Embryonic facial prominence (tissue), 1 donor: Measurements from ENCODE around the gene NCBP2.

Experiments
- DNase-seq: peaks from one replicate; pipeline ENCODE4 v3.0.0-alpha.2; 2016; ENCODE audit errors: extremely low spot score

Gene NCBP2

DNA sequence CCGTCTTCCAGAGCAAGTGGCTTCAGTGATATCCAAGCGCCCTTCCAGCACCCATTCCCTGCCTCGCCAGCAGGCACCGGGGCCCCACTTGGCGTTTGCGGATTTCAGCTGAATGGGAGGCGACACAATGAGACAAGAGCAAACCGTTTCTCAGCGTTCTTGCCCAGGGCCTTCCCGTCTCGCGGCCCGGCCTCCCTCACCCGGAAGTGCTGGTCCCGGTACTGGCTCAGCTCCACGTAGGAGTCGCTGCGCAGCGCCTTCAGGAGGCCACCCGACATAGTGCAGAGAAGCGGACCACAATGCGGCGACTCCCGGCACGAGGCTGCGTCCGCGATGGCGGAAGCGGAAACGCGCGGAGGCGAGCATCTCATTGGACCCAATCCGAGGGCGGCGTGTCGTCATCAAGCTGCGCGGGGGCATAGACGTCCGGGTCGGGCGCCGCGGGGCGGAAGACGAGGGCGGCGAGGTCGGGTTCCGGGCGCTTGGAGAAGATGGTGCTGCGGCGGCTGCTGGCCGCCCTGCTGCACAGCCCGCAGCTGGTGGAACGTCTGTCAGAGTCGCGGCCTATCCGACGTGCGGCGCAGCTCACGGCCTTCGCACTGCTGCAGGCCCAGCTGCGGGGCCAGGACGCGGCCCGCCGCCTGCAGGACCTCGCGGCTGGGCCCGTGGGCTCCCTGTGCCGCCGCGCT is at the start of gene NCBP2:
TSS of gene NCBP2 (minus strand) at position 303 of the 689 bp plus-strand sequence. CDS start at position 278, 25 bp downstream.
- peak; percentile 95 for DNase-seq

- DNase-seq: no peak
These were observed 49.5 kb upstream of the NCBP2 start for GRCh38 chr3:196991581-196992460.

DNA sequence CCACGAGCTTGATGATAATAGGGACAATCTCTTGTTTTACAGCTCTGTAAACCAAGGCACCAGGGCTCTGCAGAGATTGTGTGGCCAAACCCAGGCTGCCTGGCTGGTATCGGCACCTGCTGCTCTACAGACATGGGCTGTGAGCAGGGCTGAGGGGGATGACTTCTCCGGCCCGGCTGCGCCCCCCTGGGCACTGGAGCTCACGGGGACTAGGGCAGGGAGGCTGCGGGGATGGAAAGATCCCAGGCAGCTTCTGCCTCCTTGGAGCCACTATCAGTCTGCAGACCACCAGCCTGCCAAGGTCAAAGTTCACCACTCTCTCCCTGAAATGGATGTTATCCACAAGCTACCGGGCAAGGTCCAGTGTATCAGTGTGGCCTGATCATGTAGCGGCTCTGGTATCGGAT is 48.3 kb upstream of the NCBP2 start:
- DNase-seq: no peak

DNA sequence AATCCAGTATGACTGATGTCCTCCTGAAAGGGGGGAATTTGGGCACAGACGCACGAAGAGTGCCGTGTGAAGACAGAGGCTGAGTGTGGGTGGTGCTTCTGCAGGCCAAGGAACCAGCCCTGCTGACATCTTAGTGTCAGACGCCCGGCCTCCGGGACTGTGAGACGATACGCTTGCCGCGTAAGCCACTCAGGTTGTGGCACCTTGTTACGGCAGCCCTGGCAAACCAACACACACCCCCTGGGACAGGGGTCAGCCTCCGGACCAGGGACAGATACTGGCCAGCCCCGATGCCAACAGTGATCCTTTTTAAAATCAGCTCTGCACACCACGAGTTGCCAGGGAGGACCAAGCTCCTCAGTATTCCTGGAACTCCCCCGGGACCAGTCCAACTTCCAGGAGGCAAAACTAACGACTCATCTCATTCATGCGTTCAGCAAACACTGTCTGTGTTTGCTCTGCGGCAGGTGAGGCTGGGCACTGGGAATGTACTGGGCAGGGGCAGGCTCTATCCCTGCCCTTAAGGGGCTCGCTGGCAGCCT is 47.5 kb upstream of the NCBP2 start:
- DNase-seq: no peak

GRCh38 chr3:196988241-196989029 is 46.1 kb upstream of the NCBP2 start:
- no peak for DNase-seq

DNA sequence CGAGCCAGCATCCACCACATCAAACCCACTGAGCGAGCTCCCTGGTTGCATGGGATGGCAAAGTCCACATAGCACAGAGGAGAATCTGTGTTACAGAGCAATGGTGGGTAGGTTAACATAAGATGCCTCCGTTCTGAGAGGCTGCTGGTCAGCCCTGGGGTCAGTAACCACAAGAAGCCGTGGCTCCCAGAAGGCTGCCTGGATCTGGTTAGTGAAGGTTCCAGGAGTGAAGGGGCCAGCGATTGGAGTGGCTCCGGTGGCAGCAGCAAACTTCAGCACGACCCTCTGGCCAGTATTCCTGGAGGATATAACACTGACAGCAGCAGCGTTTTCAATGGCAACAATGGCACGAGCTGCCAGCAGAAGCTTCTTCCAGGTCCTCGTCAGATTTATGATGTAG is 44.7 kb upstream of the NCBP2 start:
- DNase-seq: no peak

- DNase-seq: no peak
These were observed 43.9 kb upstream of the NCBP2 start for GRCh38 chr3:196985954-196986885.

GRCh38 chr3:196985298-196985697 is 43.0 kb upstream of the NCBP2 start:
- no peak for DNase-seq

- no peak for DNase-seq
These were observed 40.9 kb upstream of the NCBP2 start for GRCh38 chr3:196983186-196983585.

DNA sequence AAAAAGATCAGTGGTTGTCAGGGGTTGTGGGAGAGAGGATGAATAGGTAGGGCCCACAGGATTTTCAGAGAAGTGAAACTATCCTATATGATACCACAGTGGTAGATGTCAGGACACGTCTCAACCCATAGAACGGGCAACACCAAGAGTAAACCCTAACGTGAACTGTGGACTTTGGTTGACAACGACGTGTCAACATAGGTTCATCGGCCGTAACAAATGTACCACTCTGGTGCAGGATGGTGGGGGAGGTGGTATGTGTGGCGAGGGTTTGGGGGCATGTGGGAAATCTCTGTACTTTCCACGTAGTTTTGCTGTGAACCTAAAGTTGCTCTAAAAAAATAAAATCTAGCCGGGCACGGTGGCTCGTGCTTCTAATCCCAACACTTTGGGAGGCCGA is 39.3 kb upstream of the NCBP2 start:
- no peak for DNase-seq

GRCh38 chr3:196979545-196979944 is 37.2 kb upstream of the NCBP2 start:
- no peak for DNase-seq

- DNase-seq: no peak
These were observed 34.6 kb upstream of the NCBP2 start for GRCh38 chr3:196976941-196977340.

DNA sequence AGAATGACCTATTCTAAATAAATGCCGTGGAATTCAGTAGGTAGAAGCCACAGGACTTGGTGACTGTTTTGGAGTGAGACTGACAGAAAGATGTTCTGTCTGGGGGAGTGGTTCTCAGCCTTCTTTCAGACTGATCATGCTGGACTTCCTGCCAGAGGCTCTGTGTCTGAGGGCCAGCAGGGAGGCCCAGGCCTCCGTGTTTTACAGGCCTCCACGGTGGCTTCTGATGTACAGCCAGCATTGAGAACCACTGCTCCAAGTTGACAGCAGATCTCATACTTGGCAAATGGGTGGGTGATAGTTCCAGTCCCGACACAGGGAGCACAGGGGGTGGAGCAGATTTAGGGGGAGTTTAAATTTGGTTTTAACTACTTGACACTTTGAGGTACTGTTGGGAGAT is 33.0 kb upstream of the NCBP2 start:
- DNase-seq: no peak

- DNase-seq: no peak
These were observed 32.3 kb upstream of the NCBP2 start for GRCh38 chr3:196974661-196975060.

- no peak for DNase-seq
These were observed 28.9 kb upstream of the NCBP2 start for GRCh38 chr3:196971094-196971698.

DNA sequence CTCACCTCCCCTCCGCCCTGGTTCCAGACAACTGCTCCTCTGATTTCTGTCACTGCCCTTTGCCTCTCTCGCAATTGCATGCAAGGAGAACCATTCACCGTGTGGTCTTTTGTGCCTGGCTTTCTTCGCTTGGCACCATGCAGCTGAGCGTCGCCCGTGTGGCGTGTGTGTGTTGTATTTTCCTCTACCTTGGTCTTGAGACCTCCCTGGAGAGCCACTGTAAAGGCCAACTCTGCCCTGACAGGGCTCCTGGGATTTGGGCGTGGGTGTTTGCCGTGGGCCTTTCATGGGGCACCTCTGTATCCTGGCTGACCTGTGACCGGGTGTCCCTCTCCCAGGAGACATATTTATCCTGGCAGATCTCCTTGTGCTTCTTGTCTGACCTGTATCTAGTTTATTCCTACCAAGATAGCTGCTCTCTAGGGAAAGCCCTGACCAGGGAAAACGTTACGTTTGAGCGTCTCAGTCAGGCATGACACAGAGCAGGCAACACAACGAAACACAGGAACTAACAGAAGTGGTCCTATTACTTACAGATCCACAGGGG is 28.3 kb upstream of the NCBP2 start:
- DNase-seq: no peak

DNA sequence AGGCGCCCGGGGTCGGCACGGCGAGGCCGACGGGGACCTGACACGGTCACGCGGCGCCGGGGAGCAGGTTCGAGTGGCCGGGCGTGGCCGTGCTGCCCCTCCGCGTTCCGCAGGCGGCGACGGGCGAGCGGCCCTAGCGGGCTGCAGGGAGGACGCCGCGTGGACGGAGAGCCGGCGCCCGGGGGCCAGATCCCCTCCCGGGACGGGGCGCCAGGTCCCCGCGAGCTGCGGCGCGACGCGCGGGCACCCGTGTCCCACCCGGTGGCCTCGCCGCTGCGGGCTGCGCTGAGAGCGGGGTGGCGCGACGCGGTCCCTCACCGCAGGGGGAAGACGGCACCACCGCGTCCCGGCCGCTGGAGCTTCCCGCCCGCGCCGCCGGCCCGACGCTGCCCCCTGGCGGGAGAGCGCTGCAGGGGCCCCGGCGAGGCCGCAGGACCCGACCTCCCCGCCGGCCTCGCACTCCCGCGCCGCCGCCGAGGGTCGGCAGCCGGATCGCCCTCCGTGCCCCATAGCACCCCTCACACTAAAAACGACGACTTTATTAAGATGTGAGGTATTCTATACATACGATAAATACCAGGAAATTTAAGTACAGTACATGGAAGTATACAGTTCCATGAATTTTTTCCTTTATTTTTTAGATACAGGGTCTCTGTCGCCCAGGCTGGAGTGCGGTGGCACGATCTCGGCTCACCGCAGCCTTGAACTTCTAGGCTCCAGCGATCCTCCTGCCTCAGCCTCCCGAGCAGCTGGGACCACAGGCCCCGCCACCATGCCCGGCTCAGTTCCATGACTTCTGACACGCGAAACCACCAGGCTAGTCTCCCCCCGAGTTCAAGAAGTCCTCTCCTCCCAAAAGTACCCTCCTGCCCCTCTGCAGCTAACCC is 27.6 kb upstream of the NCBP2 start:
- no peak for DNase-seq

GRCh38 chr3:196969134-196969659 is 26.9 kb upstream of the NCBP2 start:
- no peak for DNase-seq
